Testis (tissue), 2 donors: ENCODE data around the gene WDFY4.

Experiments used
- POLR2A ChIP-seq: fragments of 450-650 bp; IDR thresholded peaks from one replicate; pipeline ENCODE4 v1.6.1; 2017; ENCODE audit warnings: antibody characterized with exemption, mild to moderate bottlenecking, moderate library complexity
- TF ChIP-seq, protein P1 (sequence below), 3 experiments: fragments of 450-650 bp in 2 of 3; fragments of 200-600 bp in 1 of 3; sonication (generic) in 1 of 3; IDR thresholded peaks; one replicate each; pipeline ENCODE4 v1.5.1; 2016 to 2019; ENCODE audit warnings: antibody characterized with exemption in 3 of 3, mild to moderate bottlenecking in 2 of 3, moderate library complexity in 1 of 3

DNA sequence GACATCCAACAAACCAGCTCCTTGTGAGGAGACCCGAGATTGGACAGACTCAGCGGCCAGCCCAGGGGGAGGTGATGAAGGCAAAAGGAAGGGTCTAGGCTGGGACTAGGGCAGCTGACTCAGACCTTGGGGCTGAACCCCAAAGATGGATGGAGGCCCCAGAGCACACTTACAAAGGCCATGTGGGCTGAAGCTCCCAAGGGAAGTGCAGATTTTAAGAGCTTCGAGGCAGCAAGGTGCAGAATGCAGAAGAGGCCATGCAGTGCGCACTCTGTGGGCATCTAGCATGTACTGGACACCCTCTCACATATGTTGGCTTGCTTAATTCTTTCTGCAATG, 11.8 kb downstream of the WDFY4 start:
- TF ChIP-seq, protein P1, sequence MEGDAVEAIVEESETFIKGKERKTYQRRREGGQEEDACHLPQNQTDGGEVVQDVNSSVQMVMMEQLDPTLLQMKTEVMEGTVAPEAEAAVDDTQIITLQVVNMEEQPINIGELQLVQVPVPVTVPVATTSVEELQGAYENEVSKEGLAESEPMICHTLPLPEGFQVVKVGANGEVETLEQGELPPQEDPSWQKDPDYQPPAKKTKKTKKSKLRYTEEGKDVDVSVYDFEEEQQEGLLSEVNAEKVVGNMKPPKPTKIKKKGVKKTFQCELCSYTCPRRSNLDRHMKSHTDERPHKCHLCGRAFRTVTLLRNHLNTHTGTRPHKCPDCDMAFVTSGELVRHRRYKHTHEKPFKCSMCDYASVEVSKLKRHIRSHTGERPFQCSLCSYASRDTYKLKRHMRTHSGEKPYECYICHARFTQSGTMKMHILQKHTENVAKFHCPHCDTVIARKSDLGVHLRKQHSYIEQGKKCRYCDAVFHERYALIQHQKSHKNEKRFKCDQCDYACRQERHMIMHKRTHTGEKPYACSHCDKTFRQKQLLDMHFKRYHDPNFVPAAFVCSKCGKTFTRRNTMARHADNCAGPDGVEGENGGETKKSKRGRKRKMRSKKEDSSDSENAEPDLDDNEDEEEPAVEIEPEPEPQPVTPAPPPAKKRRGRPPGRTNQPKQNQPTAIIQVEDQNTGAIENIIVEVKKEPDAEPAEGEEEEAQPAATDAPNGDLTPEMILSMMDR (IDR thresholded peaks at IDR 0.05) = no peak
- TF ChIP-seq POLR2A = no peak
